GM10248 (cell line): Measurements from ENCODE around the gene CASKIN1.

Experiments
- CTCF ChIA-PET: fragments of 300-600 bp; sonication (Branson Sonifier 250); formaldehyde crosslinking; extraction: SDS; loops from one replicate; lab custom pipeline; 2021; ENCODE audit warnings: antibody characterized with exemption; lab: Yijun Ruan, JAX
- POLR2A ChIA-PET: fragments of 350-650 bp; sonication (Branson Sonifier 250); formaldehyde crosslinking; extraction: SDS; loops from one replicate; lab custom pipeline; 2020; ENCODE audit warnings: antibody characterized with exemption; lab: Yijun Ruan, JAX
- DNase-seq: peaks from one replicate; pipeline ENCODE4 v3.0.0; 2012; ENCODE audit errors: extremely low spot score
- TF ChIP-seq, protein P1 (sequence below): IDR thresholded peaks from 2 replicates; pipeline ENCODE4 v1.5.1; 2012; ENCODE audit warnings: mild to moderate bottlenecking, low read depth; ENCODE audit errors: extremely low read depth, missing control alignments, control extremely low read depth

The CASKIN1 gene

GRCh38 chr16:2194852-2195321, 1.5 kb downstream of the CASKIN1 start:
- POLR2A ChIA-PET = interaction anchor here (3.3 kb wide), 1 partner anchor 40 kb away, joined by 14 read pairs; the partner anchor contains the start of gene TRAF7
- TF ChIP-seq, protein P1, sequence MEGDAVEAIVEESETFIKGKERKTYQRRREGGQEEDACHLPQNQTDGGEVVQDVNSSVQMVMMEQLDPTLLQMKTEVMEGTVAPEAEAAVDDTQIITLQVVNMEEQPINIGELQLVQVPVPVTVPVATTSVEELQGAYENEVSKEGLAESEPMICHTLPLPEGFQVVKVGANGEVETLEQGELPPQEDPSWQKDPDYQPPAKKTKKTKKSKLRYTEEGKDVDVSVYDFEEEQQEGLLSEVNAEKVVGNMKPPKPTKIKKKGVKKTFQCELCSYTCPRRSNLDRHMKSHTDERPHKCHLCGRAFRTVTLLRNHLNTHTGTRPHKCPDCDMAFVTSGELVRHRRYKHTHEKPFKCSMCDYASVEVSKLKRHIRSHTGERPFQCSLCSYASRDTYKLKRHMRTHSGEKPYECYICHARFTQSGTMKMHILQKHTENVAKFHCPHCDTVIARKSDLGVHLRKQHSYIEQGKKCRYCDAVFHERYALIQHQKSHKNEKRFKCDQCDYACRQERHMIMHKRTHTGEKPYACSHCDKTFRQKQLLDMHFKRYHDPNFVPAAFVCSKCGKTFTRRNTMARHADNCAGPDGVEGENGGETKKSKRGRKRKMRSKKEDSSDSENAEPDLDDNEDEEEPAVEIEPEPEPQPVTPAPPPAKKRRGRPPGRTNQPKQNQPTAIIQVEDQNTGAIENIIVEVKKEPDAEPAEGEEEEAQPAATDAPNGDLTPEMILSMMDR = peak; percentile 55
- DNase-seq = peak; percentile 75
- CTCF ChIA-PET = interaction anchor here (0.6 to 2.2 kb wide), 26 partner anchors 8 to 317 kb away, joined by 3 to 20 read pairs (median 4); partner anchors contain the start of genes CCNF, ECI1 and MLST8

DNA sequence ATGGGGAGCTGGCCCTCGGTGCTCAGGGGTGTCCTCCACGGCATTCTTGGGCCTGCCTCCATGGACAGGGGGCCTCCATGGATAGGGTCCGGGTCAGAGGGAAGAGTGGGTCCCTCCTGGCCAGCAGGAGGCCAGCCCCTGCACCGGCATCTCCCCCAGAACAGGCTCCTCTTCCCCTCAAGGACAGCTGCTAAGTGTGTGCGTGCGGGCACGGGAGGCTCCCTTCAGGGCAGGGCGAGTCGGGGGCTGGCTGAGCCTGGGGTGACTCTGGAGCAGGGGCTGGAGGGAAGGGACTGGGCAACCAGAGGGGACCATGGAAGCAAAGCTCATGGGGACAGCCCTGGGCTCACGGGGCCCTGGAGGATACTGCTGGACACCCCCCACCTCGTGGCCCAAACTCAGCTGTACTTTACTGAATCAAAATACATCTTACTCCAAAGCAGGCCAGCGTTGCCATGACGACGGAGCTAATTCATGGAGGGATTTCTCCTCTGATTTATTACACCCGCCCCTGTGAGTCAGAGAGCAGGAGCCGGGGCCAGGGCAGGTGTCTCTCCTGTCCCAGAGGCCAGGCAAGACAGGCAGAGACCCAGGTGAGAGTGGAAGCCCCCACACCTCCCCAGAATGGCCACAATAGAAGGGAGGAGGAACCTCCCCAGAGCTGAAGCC, 2.1 kb downstream of the CASKIN1 start:
- TF ChIP-seq, protein P1 = no peak
- no peak for DNase-seq
- POLR2A ChIA-PET = interaction anchor here (3.3 kb wide), 1 partner anchor 39 kb away, joined by 14 read pairs; the partner anchor contains the start of gene TRAF7
- CTCF ChIA-PET = interaction anchor here (0.6 to 2.2 kb wide), 22 partner anchors 9 to 318 kb away, joined by 3 to 20 read pairs (median 5); partner anchors contain the start of genes CCNF, ECI1 and MLST8

- CTCF ChIA-PET = interaction anchor here (0.9 kb wide), 2 partner anchors 13 to 149 kb away, joined by 4 read pairs; partner anchors contain the start of gene ABCA3
- TF ChIP-seq, protein P1 = no peak
- POLR2A ChIA-PET = no interaction called here
- DNase-seq = no peak
These were observed 5.0 kb downstream of the CASKIN1 start for GRCh38 chr16:2191446-2191706.

DNA sequence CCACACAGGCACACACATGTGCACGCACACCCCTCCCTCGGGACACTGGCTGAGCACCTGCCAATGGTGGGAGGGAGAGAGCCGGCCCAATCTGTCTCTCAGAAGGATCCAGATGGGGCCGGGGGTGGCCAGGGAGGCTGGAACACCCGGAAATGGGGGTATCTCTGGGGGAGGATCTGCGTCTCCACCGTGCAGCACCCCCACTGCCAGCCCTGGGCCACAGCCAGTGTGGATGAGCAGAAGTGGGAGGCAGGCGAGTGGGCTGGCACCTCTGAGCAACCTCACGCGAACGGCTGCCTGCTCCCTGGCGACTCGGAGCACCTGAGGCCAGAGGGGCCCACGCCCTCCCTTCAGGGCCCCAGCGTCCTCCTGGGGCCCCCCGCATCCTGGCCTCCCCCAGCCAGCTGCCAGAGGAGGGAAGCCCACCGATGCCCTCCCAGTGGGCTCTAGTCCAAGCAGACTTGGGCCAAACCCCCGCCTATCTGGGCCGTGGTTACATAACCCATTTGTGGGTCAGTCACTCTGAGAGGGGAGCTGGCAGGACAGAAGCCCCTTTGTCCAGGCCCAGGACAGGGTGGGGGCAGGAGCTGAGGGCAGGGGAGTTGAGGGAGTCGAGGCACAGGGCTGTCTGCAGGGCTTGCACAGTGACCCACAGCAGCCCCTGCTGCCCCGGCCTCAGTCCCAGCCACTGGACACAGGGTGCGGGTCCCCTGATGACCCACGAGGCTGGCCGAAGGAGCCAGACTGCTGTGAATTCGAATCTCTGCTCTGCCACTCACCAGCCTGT, 5.6 kb downstream of the CASKIN1 start:
- ChIA-PET POLR2A (interaction anchor here (0.9 kb wide), 1 partner anchor 35 kb away, joined by 3 read pairs; the partner anchor contains the start of gene TRAF7), CTCF (interaction anchor here (0.9 kb wide), 2 partner anchors 13 to 150 kb away, joined by 4 read pairs; partner anchors contain the start of gene ABCA3)
- TF ChIP-seq, protein P1 = no peak
- DNase-seq = no peak

- ChIA-PET POLR2A (interaction anchor here (0.9 kb wide), 1 partner anchor 35 kb away, joined by 3 read pairs; the partner anchor contains the start of gene TRAF7), CTCF (interaction anchor here (1.2 kb wide), 1 partner anchor 150 kb away, joined by 3 read pairs; the partner anchor contains the start of gene ABCA3)
- no peak for DNase-seq
- TF ChIP-seq, protein P1 = no peak
These were observed 6.3 kb downstream of the CASKIN1 start for GRCh38 chr16:2190002-2190658.
